ENCODE data around the gene PHTF2.
"Not testable (repeated sequence)": the region's sequence is repeated elsewhere in the genome, so short reads cannot be mapped to it uniquely, and the experiment has no call there.

Gene PHTF2

GRCh38 chr7:77831481-77831880 lies 32.9 kb downstream of the PHTF2 start:
- no peak for DNase-seq (ENCODE audit: extremely low spot score)
- TF ChIP-seq, protein P1, sequence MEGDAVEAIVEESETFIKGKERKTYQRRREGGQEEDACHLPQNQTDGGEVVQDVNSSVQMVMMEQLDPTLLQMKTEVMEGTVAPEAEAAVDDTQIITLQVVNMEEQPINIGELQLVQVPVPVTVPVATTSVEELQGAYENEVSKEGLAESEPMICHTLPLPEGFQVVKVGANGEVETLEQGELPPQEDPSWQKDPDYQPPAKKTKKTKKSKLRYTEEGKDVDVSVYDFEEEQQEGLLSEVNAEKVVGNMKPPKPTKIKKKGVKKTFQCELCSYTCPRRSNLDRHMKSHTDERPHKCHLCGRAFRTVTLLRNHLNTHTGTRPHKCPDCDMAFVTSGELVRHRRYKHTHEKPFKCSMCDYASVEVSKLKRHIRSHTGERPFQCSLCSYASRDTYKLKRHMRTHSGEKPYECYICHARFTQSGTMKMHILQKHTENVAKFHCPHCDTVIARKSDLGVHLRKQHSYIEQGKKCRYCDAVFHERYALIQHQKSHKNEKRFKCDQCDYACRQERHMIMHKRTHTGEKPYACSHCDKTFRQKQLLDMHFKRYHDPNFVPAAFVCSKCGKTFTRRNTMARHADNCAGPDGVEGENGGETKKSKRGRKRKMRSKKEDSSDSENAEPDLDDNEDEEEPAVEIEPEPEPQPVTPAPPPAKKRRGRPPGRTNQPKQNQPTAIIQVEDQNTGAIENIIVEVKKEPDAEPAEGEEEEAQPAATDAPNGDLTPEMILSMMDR (IDR thresholded peaks at IDR 0.05; ENCODE audit: control extremely low read depth, extremely low read depth, low read depth, missing control alignments), result no peak
- CTCF ChIA-PET, result interaction anchor here (1.1 to 2.9 kb wide), 2 partner anchors 11 to 32 kb away, joined by 5 to 8 read pairs; partner anchors contain the start of genes PHTF2 and TMEM60
- POLR2A ChIA-PET, result no interaction called here

DNA sequence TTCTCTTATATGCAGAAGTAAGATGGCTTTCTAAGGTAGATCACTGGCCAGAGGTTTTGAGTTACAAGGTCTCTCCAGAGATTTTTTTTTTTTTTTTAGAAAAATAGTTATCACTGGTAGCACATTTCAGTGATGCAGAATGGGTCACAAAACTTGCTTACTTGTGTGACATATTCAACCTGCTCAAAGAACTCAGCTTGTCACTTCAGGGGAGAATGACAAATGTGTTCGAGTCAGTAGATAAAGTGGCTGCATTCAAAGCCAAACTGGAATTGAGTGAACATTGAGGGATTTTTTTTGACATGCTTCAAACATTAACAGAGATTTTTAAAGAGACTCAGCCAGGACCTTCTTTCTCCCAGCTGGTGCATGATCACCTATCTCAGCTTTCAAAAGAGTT lies 33.4 kb downstream of the PHTF2 start:
- ChIA-PET CTCF (interaction anchor here (1.1 to 2.9 kb wide), 3 partner anchors 11 to 180 kb away, joined by 5 to 8 read pairs (median 5); partner anchors contain the start of genes PHTF2 and TMEM60), POLR2A (no interaction called here)
- TF ChIP-seq, protein P1 (IDR thresholded peaks at IDR 0.05; ENCODE audit: control extremely low read depth, extremely low read depth, low read depth, missing control alignments), result no peak
- DNase-seq (ENCODE audit: extremely low spot score), result no peak

DNA sequence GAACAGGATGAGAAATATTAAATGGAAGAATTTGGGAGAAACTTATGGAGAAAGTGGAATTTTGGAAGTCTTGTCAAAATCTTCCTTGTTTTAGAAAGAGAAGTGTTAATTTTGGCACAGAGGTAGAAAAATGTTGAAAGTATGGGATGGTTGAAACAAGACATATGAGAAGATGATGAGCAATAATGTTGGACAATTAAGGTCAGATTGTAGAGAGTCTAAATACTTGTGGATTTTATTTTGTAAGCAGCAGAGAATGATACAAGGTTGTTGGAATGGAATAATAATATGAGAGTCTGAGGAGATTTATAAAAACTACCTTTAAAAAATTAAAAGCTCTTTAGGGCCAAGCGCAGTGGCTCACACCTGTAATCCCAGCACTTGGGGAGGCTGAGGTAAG lies 34.6 kb downstream of the PHTF2 start:
- TF ChIP-seq, protein P1 (IDR thresholded peaks at IDR 0.05; ENCODE audit: control extremely low read depth, extremely low read depth, low read depth, missing control alignments), result no peak
- ChIA-PET CTCF (interaction anchor here (1.2 to 2.5 kb wide), 3 partner anchors 12 to 182 kb away, joined by 3 to 6 read pairs (median 5); no protein-coding TSS in a partner anchor), POLR2A (no interaction called here)

DNA sequence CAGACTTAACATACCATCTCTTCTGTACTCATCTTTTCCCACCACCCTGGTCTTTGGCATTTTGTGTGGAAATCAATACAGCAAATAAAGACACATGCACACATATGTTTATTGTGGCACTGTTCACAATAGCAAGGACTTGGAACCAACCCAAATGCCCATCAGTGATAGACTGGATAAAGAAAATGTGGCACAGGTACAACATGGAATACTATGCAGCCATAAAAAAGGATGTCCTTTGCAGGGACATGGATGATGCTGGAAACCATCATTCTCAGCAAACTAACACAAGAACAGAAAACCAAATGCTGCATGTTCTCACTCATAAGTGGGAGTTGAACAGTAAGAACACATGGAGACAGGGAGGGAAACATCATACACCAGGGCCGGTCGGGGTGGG lies 37.9 kb downstream of the PHTF2 start:
- DNase-seq (ENCODE audit: extremely low spot score); POLR2A ChIA-PET; CTCF ChIA-PET: not testable (repeated sequence)

More for the DNA sequence above, 34.6 kb downstream of the PHTF2 start:
- no peak for DNase-seq (ENCODE audit: extremely low spot score)

GRCh38 chr7:77837275-77837674 lies 38.7 kb downstream of the PHTF2 start:
- TF ChIP-seq, protein P1 (IDR thresholded peaks at IDR 0.05; ENCODE audit: control extremely low read depth, extremely low read depth, low read depth, missing control alignments), result no peak
- ChIA-PET CTCF (interaction anchor here (1.1 to 1.2 kb wide), 2 partner anchors 13 to 14 kb away, joined by 3 read pairs; no protein-coding TSS in a partner anchor), POLR2A (no interaction called here)

DNA sequence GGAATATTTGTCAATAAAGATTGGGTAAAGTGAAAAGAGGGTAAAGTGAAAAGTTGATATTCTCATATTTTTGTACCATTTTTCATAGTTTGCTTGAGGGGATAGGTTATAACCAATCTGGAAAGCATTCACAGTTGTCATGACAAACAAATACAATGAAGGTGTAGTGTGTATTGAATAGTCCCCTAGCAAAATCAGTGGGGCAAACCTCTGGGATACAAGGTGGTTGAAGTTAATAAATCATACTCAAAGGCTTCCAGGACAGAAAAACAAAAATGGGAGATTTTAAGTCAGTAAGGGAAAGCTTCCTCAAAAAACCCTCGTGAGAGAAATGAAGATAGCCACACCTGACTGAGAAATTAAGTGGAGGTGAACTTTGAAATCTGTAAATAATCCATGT lies 39.4 kb downstream of the PHTF2 start:
- ChIA-PET POLR2A (no interaction called here), CTCF (interaction anchor here (1.1 to 1.2 kb wide), 2 partner anchors 13 to 14 kb away, joined by 3 read pairs; no protein-coding TSS in a partner anchor)
- TF ChIP-seq, protein P1 (IDR thresholded peaks at IDR 0.05; ENCODE audit: control extremely low read depth, extremely low read depth, low read depth, missing control alignments), result no peak
- DNase-seq (ENCODE audit: extremely low spot score), result no peak

More at GRCh38 chr7:77837275-77837674, 38.7 kb downstream of the PHTF2 start:
- no peak for DNase-seq (ENCODE audit: extremely low spot score)

- TF ChIP-seq, protein P1 (IDR thresholded peaks at IDR 0.05; ENCODE audit: control extremely low read depth, extremely low read depth, low read depth, missing control alignments), result no peak
- POLR2A ChIA-PET, result no interaction called here
- CTCF ChIA-PET, result no interaction called here
- DNase-seq (ENCODE audit: extremely low spot score), result no peak
Observed at GRCh38 chr7:77838929-77839491, 40.4 kb downstream of the PHTF2 start.
